ENCODE data around the gene MSH4.
"Not testable (repeated sequence)": the region's sequence is repeated elsewhere in the genome, so short reads cannot be mapped to it uniquely, and the experiment has no call there.

MSH4 gene

GRCh38 chr1:75937034-75937433, 140.4 kb downstream of the MSH4 start:
- DNase-seq (ENCODE audit: low read depth in 2 of 2) = no peak

- DNase-seq (ENCODE audit: low read depth in 2 of 2) = not testable (repeated sequence)
Observed at GRCh38 chr1:75943037-75943436, 146.4 kb downstream of the MSH4 start.

GRCh38 chr1:75950176-75950575, 153.5 kb downstream of the MSH4 start:
- DNase-seq (ENCODE audit: low read depth in 2 of 2) = no peak

GRCh38 chr1:75952016-75952415, 155.3 kb downstream of the MSH4 start:
- DNase-seq (ENCODE audit: low read depth in 2 of 2) = no peak

- no peak for DNase-seq (ENCODE audit: low read depth in 2 of 2)
Observed at GRCh38 chr1:75953461-75953860, 156.8 kb downstream of the MSH4 start.

GRCh38 chr1:75954586-75954985, 157.9 kb downstream of the MSH4 start:
- DNase-seq (ENCODE audit: low read depth in 2 of 2) = no peak
